Measurements from ENCODE around the gene HNF4A. TPM values are rescaled to one million over a fixed set of nuclear protein-coding genes. Genes with fewer than 3 reads are reported as not detected.
A peak's percentile ranks its signal among the peaks of the same experiment; 100 is the strongest.

Gene HNF4A
- total RNA-seq, 6 experiments from 2014 or later = 101 to 255 (median 157) TPM

GRCh38 chr20:44412402-44413144 lies 57.1 kb downstream of the HNF4A start:
- Histone ChIP-seq H3K4me3 (no peak overlapping the region), H3K36me3 (peaks cover 0 to 59% (median 27%) of the 10 kb centered on the region in 4 donors), H3K27me3 (no peaks in the 10 kb centered on the region), H3K27ac (peak overlapping the region; percentile 90 to 93 (median 92)), H3K4me1 (peaks cover 0 to 92% (median 26%) of the 10 kb centered on the region in 4 donors), H3K9me3 (no peaks in the 10 kb centered on the region)
- intact Hi-C loops (cut with DNase I) = no loop called here
- no peak for ATAC-seq
- WGBS (ENCODE audit: insufficient coverage, low coverage, low lambda C conversion rate, missing lambda C conversion rate) = 51% methylated on average over 17 of the region's 24 CpGs
- no peak for DNase-seq
- no peak for TF ChIP-seq POLR2A (IDR thresholded peaks at IDR 0.05)
- no peak for TF ChIP-seq CTCF (IDR thresholded peaks at IDR 0.05)

GRCh38 chr20:44413575-44414345 lies 58.3 kb downstream of the HNF4A start:
- no peaks in the 10 kb centered on the region for H3K27me3 ChIP-seq
- no peak for DNase-seq
- H3K27ac ChIP-seq = peak overlapping the region in 1 of 3 donors; percentile 29
- peaks cover 0 to 61% (median 28%) of the 10 kb centered on the region in 4 donors for H3K36me3 ChIP-seq
- TF ChIP-seq POLR2A (IDR thresholded peaks at IDR 0.05) (no peak), CTCF (IDR thresholded peaks at IDR 0.05) (no peak)
- no peaks in the 10 kb centered on the region for H3K9me3 ChIP-seq
- intact Hi-C loops (cut with DNase I) = no loop called here
- peaks cover 0 to 93% (median 23%) of the 10 kb centered on the region in 4 donors for H3K4me1 ChIP-seq
- ATAC-seq = no peak
- WGBS (ENCODE audit: insufficient coverage, low coverage, low lambda C conversion rate, missing lambda C conversion rate) = 80% methylated on average over 6 of the region's 14 CpGs
- no peak overlapping the region for H3K4me3 ChIP-seq

- WGBS (ENCODE audit: insufficient coverage, low coverage, low lambda C conversion rate, missing lambda C conversion rate) = 82% methylated on average over 11 of the region's 16 CpGs
- peak overlapping the region in 1 of 3 donors; percentile 29 for H3K27ac ChIP-seq
- DNase-seq = no peak
Observed at GRCh38 chr20:44414346-44414714, 58.8 kb downstream of the HNF4A start.

GRCh38 chr20:44414808-44415207 lies 59.3 kb downstream of the HNF4A start:
- H3K9me3 ChIP-seq = no peaks in the 10 kb centered on the region
- intact Hi-C loops (cut with DNase I) = no loop called here
- TF ChIP-seq POLR2A (IDR thresholded peaks at IDR 0.05) = no peak
- no peak for TF ChIP-seq CTCF (IDR thresholded peaks at IDR 0.05)
- peaks cover 0 to 66% (median 30%) of the 10 kb centered on the region in 4 donors for H3K36me3 ChIP-seq
- H3K27me3 ChIP-seq = no peaks in the 10 kb centered on the region
- DNase-seq (no peak), ATAC-seq (no peak)
- H3K27ac ChIP-seq = peak overlapping the region in 1 of 3 donors; percentile 29
- no peak overlapping the region for H3K4me3 ChIP-seq
- H3K4me1 ChIP-seq = peaks cover 0 to 93% (median 27%) of the 10 kb centered on the region in 4 donors

More at GRCh38 chr20:44414346-44414714, 58.8 kb downstream of the HNF4A start:
- Histone ChIP-seq H3K9me3 (no peaks in the 10 kb centered on the region), H3K27me3 (no peaks in the 10 kb centered on the region), H3K4me3 (no peak overlapping the region), H3K36me3 (peaks cover 0 to 61% (median 28%) of the 10 kb centered on the region in 4 donors), H3K4me1 (peaks cover 0 to 93% (median 26%) of the 10 kb centered on the region in 4 donors)
- no peak for TF ChIP-seq CTCF (IDR thresholded peaks at IDR 0.05)
- no peak for TF ChIP-seq POLR2A (IDR thresholded peaks at IDR 0.05)
- intact Hi-C loops (cut with DNase I) = no loop called here
- ATAC-seq = no peak
